HCT116 (cell line): ENCODE results near the gene RAB3GAP1. TPM values are rescaled to one million over a fixed set of nuclear protein-coding genes. Genes with fewer than 3 reads are reported as not detected.

Source experiments
- ATAC-seq: fragments of 200-7000 bp; cut with Tn5 transposase; 2 replicates; pipeline ENCODE4 v1.9.1; 2020; ENCODE audit warnings: mild to moderate bottlenecking, moderate library complexity
- BruUV-seq: library from RNA; stranded (reverse); fragments of 400-500 nt; replicated peaks from 2 replicates; lab custom pipeline; 2021; lab: Mats Ljungman, UMichigan
- CTCF ChIA-PET: fragments of 300-600 bp; sonication (Branson Sonifier 250); formaldehyde crosslinking; loops from one replicate; lab custom pipeline; 2021; ENCODE audit warnings: antibody characterized with exemption; lab: Charles Lee
- POLR2A ChIA-PET: fragments of 300-600, 350-600 bp; sonication (Branson Sonifier 250); formaldehyde crosslinking; loops from one replicate; lab custom pipeline; 2021; ENCODE audit warnings: antibody characterized with exemption; lab: Charles Lee
- RAD21 ChIA-PET, 2 experiments: fragments of 300-600 bp; sonication (Branson Sonifier 250); formaldehyde crosslinking; loops; one replicate each; lab custom pipeline; 2023; ENCODE audit warnings: low total read pairs in 2 of 2; ENCODE audit not compliant: uncharacterized antibody in 2 of 2, unreplicated experiment in 2 of 2, low non-redundant PET in 1 of 2; lab: Charles Lee
- DNase-seq: peaks from one replicate; pipeline ENCODE4 v3.0.0-alpha.2; 2010; ENCODE audit warnings: low read depth, low spot score
- H2AFZ ChIP-seq: fragments of 200-600 bp; shearing (Covaris generic), sonication (generic); 2 replicates; pipeline ENCODE4 v1.6.1; 2017; ENCODE audit warnings: low read depth, mixed run types, mixed read lengths, antibody characterized with exemption, low read length; ENCODE audit not compliant: poor library complexity, severe bottlenecking
- H3K27ac ChIP-seq: 2 replicates; pipeline ENCODE4 v1.5.1; 2012; ENCODE audit warnings: low read depth, low read length
- H3K27me3 ChIP-seq: fragments of 200-600 bp; sonication (generic); 2 replicates; pipeline ENCODE4 v1.6.1; 2016; ENCODE audit warnings: mixed run types, low read length, mixed read lengths; ENCODE audit not compliant: insufficient read depth
- H3K36me3 ChIP-seq, 2 experiments: fragments of 200-500 bp in 1 of 2; fragments of 200-600 bp in 1 of 2; sonication (Bioruptor generic) in 1 of 2; sonication (generic) in 1 of 2; 2 replicates each; pipeline versions ENCODE4 v1.5.1 to v1.6.1; 2014 to 2016; ENCODE audit warnings: low read length in 2 of 2, inconsistent platforms in 1 of 2, mixed read lengths in 1 of 2, mixed run types in 1 of 2; ENCODE audit not compliant: insufficient read depth in 2 of 2, control insufficient read depth in 1 of 2
- H3K4me1 ChIP-seq, 2 experiments: fragments of 200-600 bp in 1 of 2; sonication (generic) in 1 of 2; 2 replicates each; pipeline versions ENCODE4 v1.5.1 to v1.6.1; 2012 to 2017; ENCODE audit warnings: low read length in 2 of 2, inconsistent platforms in 1 of 2, mild to moderate bottlenecking in 1 of 2, mixed read lengths in 1 of 2, mixed run types in 1 of 2, moderate library complexity in 1 of 2; ENCODE audit not compliant: insufficient read depth in 2 of 2, control insufficient read depth in 1 of 2
- H3K4me2 ChIP-seq: fragments of 200-600 bp; sonication (generic); 2 replicates; pipeline ENCODE4 v1.6.1; 2017; ENCODE audit warnings: mixed run types, low read length, mixed read lengths
- H3K4me3 ChIP-seq, 2 experiments: fragments of 200-600 bp in 1 of 2; sonication (generic) in 1 of 2; replicated peaks in 1 of 2; 2 replicates each; pipeline ENCODE4 v1.5.1; 2011 to 2016; ENCODE audit warnings: low read length in 2 of 2, control low read depth in 1 of 2, low read depth in 1 of 2, mild to moderate bottlenecking in 1 of 2, mixed read lengths in 1 of 2, mixed run types in 1 of 2
- H3K79me2 ChIP-seq: fragments of 200-600 bp; sonication (generic); 2 replicates; pipeline ENCODE4 v1.6.1; 2017; ENCODE audit warnings: mild to moderate bottlenecking, mixed run types, low read length, moderate library complexity, mixed read lengths; ENCODE audit not compliant: insufficient read depth
- H3K9ac ChIP-seq: fragments of 200-600 bp; sonication (generic); 2 replicates; pipeline ENCODE4 v1.6.1; 2016; ENCODE audit warnings: low read length, mixed read lengths
- H3K9me2 ChIP-seq: fragments of 200-600 bp; sonication (generic), shearing (Covaris generic); 2 replicates; pipeline ENCODE4 v1.6.1; 2017; ENCODE audit warnings: mixed run types, mild to moderate bottlenecking, moderate library complexity; ENCODE audit not compliant: insufficient read depth
- H3K9me3 ChIP-seq, 2 experiments: fragments of 200-500 bp in 1 of 2; fragments of 200-600 bp in 1 of 2; sonication (Bioruptor generic) in 1 of 2; sonication (generic) in 1 of 2; 2 replicates each; pipeline ENCODE4 v1.6.1; 2014 to 2017; ENCODE audit warnings: low read length in 2 of 2, mixed read lengths in 2 of 2, inconsistent platforms in 1 of 2, low read depth in 1 of 2, mild to moderate bottlenecking in 1 of 2, mixed run types in 1 of 2, moderate library complexity in 1 of 2; ENCODE audit not compliant: control insufficient read depth in 1 of 2, insufficient read depth in 1 of 2
- H4K20me1 ChIP-seq: fragments of 200-600 bp; sonication (generic), shearing (Covaris generic); 2 replicates; pipeline ENCODE4 v1.6.1; 2017; ENCODE audit warnings: mixed run types, mild to moderate bottlenecking, moderate library complexity; ENCODE audit not compliant: insufficient read depth
- CBX3 ChIP-seq: IDR thresholded peaks from 2 replicates; pipeline ENCODE4 v1.6.1; 2012; ENCODE audit warnings: low read depth
- CEBPB ChIP-seq: IDR thresholded peaks from 2 replicates; pipeline ENCODE4 v1.6.1; 2012; ENCODE audit warnings: low read depth
- EGR1 ChIP-seq: IDR thresholded peaks from 2 replicates; pipeline ENCODE4 v1.6.1; 2012; ENCODE audit warnings: low read depth
- ELF1 ChIP-seq: IDR thresholded peaks from 2 replicates; pipeline ENCODE4 v1.6.1; 2012; ENCODE audit warnings: low read depth, borderline replicate concordance
- EZH2phosphoT487 ChIP-seq: fragments of 200-600 bp; IDR thresholded peaks from 2 replicates; pipeline ENCODE4 v1.6.1; 2018; ENCODE audit warnings: antibody characterized with exemption, borderline replicate concordance
- FOSL1 ChIP-seq: IDR thresholded peaks from 2 replicates; pipeline ENCODE4 v1.6.1; 2012; ENCODE audit warnings: low read depth
- JUND ChIP-seq: IDR thresholded peaks from 2 replicates; pipeline ENCODE4 v1.6.1; 2012
- POLR2AphosphoS5 ChIP-seq: IDR thresholded peaks from 2 replicates; pipeline ENCODE4 v1.6.1; 2011; ENCODE audit warnings: mild to moderate bottlenecking, low read depth, low read length, moderate library complexity
- SP1 ChIP-seq: IDR thresholded peaks from 2 replicates; pipeline ENCODE4 v1.6.1; 2012; ENCODE audit warnings: low read depth
- TCF7L2 ChIP-seq: IDR thresholded peaks from 2 replicates; pipeline ENCODE4 v1.7.0; 2011; ENCODE audit warnings: borderline replicate concordance, inconsistent platforms; ENCODE audit not compliant: insufficient read depth, insufficient read length; ENCODE audit errors: extremely low read depth
- ZFX ChIP-seq: fragments of 450-650 bp; IDR thresholded peaks from 2 replicates; pipeline ENCODE4 v1.6.1; 2017
- ZNF274 ChIP-seq: fragments of 200-500 bp; sonication (Bioruptor generic); IDR thresholded peaks from 2 replicates; pipeline ENCODE4 v1.6.1; 2014; ENCODE audit warnings: mild to moderate bottlenecking, low read depth, low read length, inconsistent platforms
- intact Hi-C: fragments of 100-400 bp; cut with micrococcal nuclease; formaldehyde crosslinking; loops from 2 replicates; pipeline ENCODE4 v1.10.0; 2022
- total RNA-seq: library from RNA; stranded (reverse); gene quantifications from one replicate; pipeline ENCODE4 v1.2.1, GENCODE V29; 2021; ENCODE audit not compliant: unreplicated experiment
- TF ChIP-seq, protein P1 (sequence below), 3 experiments: fragments of 200-600 bp in 1 of 3; sonication (generic) in 1 of 3; IDR thresholded peaks in 2 of 3; conservative IDR thresholded peaks in 1 of 3; 2 replicates each; pipeline ENCODE4 v1.5.1; 2012 to 2017; ENCODE audit warnings: low read depth in 2 of 3, low read length in 2 of 3, antibody characterized with exemption in 1 of 3, borderline replicate concordance in 1 of 3, control low read depth in 1 of 3, mild to moderate bottlenecking in 1 of 3, mixed read lengths in 1 of 3, mixed run types in 1 of 3, moderate library complexity in 1 of 3; ENCODE audit not compliant: insufficient read depth in 1 of 3
- TF ChIP-seq, protein P2 (sequence below): IDR thresholded peaks from 2 replicates; pipeline ENCODE4 v1.6.1; 2011; ENCODE audit warnings: mild to moderate bottlenecking, low read length, moderate library complexity; ENCODE audit not compliant: insufficient replicate concordance; ENCODE audit errors: extremely low read depth

Gene RAB3GAP1
- total RNA-seq, 1 experiment from 2014 or later = 38.5 TPM

DNA sequence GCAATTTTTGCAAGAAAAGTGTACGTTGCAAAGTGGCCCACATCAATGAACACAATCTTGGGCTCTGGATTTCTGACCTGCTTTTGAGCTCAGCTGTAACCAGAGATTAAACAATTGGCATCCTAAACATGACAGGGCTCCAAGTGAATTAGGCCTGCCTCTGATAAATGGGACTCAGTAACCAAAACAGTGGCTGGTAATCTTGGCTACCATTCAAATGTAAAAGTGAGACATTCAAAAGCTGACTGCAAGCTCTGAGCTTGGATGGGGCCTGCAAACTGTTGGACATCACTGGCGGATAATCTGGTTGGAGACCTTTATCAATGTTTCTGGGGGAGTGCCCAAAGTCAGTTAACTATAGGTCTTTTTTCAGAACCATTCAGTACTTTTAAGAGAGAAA, 160.7 kb downstream of the RAB3GAP1 start:
- no peak overlapping the region for H3K4me3 ChIP-seq
- no TSS peak for BruUV-seq
- no peaks in the 10 kb centered on the region for H3K36me3 ChIP-seq
- no peak overlapping the region for H3K9ac ChIP-seq
- no peak for ATAC-seq
- H3K4me2 ChIP-seq = no peak overlapping the region
- no peaks in the 10 kb centered on the region for H3K9me3 ChIP-seq
- H3K79me2 ChIP-seq = no peaks in the 10 kb centered on the region
- no peak for TF ChIP-seq EGR1
- TF ChIP-seq SP1 = no peak
- TF ChIP-seq ZNF274 = no peak
- TF ChIP-seq ZFX = no peak
- TF ChIP-seq, all 23 proteins: peak for 0
- Histone ChIP-seq H3K27ac (no peak overlapping the region), H3K9me2 (no peaks in the 10 kb centered on the region), H2AFZ (no peak overlapping the region), H3K4me1 (no peaks in the 10 kb centered on the region), H4K20me1 (no peaks in the 10 kb centered on the region), H3K27me3 (no peaks in the 10 kb centered on the region)
- ChIA-PET POLR2A (no interaction called here), RAD21 (no interaction called here), CTCF (no interaction called here)
- intact Hi-C loops = no loop called here
- DNase-seq = no peak

DNA sequence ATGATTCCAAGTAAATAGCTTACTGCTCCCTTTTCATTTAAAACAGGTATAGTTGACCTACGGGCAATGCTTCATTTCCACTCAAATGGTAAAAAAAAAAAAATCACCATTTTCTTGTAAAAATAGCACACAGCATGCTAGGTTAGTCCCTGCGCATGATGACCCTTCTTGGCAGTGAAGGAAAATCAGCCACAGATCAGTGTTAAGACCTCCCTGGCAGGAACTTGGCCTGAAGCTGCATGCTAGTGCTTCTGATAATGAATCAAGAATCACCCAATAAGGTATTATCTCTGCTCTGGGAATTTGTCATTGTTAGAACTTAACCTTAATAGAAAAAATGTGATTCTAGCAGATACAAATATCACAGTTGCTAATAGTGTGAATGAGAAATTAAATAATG, 166.3 kb downstream of the RAB3GAP1 start:
- no peaks in the 10 kb centered on the region for H3K79me2 ChIP-seq
- CTCF ChIA-PET = no interaction called here
- BruUV-seq = no TSS peak
- TF ChIP-seq CBX3 (no peak), CEBPB (no peak), FOSL1 (no peak), JUND (no peak), EZH2phosphoT487 (no peak), TCF7L2 (no peak), POLR2AphosphoS5 (no peak), EGR1 (no peak), ELF1 (no peak)
- TF ChIP-seq, protein P1, sequence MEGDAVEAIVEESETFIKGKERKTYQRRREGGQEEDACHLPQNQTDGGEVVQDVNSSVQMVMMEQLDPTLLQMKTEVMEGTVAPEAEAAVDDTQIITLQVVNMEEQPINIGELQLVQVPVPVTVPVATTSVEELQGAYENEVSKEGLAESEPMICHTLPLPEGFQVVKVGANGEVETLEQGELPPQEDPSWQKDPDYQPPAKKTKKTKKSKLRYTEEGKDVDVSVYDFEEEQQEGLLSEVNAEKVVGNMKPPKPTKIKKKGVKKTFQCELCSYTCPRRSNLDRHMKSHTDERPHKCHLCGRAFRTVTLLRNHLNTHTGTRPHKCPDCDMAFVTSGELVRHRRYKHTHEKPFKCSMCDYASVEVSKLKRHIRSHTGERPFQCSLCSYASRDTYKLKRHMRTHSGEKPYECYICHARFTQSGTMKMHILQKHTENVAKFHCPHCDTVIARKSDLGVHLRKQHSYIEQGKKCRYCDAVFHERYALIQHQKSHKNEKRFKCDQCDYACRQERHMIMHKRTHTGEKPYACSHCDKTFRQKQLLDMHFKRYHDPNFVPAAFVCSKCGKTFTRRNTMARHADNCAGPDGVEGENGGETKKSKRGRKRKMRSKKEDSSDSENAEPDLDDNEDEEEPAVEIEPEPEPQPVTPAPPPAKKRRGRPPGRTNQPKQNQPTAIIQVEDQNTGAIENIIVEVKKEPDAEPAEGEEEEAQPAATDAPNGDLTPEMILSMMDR (IDR thresholded peaks at IDR 0.05 in 2 of 3, conservative IDR thresholded peaks at IDR 0.05 in 1 of 3; ENCODE audit: borderline replicate concordance in 1 of 3, insufficient read depth in 1 of 3, low read depth in 2 of 3, low read length in 2 of 3) = no peak
- TF ChIP-seq, protein P2, sequence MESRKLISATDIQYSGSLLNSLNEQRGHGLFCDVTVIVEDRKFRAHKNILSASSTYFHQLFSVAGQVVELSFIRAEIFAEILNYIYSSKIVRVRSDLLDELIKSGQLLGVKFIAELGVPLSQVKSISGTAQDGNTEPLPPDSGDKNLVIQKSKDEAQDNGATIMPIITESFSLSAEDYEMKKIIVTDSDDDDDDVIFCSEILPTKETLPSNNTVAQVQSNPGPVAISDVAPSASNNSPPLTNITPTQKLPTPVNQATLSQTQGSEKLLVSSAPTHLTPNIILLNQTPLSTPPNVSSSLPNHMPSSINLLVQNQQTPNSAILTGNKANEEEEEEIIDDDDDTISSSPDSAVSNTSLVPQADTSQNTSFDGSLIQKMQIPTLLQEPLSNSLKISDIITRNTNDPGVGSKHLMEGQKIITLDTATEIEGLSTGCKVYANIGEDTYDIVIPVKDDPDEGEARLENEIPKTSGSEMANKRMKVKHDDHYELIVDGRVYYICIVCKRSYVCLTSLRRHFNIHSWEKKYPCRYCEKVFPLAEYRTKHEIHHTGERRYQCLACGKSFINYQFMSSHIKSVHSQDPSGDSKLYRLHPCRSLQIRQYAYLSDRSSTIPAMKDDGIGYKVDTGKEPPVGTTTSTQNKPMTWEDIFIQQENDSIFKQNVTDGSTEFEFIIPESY = no peak
- POLR2A ChIA-PET = no interaction called here
- ATAC-seq (no peak), DNase-seq (no peak)
- intact Hi-C loops = no loop called here
- H3K9ac ChIP-seq = no peak overlapping the region
- H3K4me3 ChIP-seq = no peak overlapping the region
- no peaks in the 10 kb centered on the region for H3K9me2 ChIP-seq
- H3K27ac ChIP-seq = no peak overlapping the region
- H3K4me2 ChIP-seq = no peak overlapping the region
- RAD21 ChIA-PET = no interaction called here
- H3K9me3 ChIP-seq = no peaks in the 10 kb centered on the region
- H4K20me1 ChIP-seq = no peaks in the 10 kb centered on the region; the same call in 1 of the 2 replicates
- no peaks in the 10 kb centered on the region for H3K4me1 ChIP-seq
- no peaks in the 10 kb centered on the region; a peak in 1 of 4 replicates for H3K36me3 ChIP-seq
- H2AFZ ChIP-seq = no peak overlapping the region
- no peaks in the 10 kb centered on the region for H3K27me3 ChIP-seq
